Activated T-helper 1 cell treated with anti-CD3 and anti-CD28 coated beads, Interleukin-12 subunit alpha, Interleukin-12 subunit beta, Interleukin-2, Interleukin-4 antibody, amounts not matched to agents 30 ng/mL and 10 ng/mL and 1 ng/mL, durations not matched to agents 14 hours and 24 hours and 36 hours (primary cell): ENCODE data around the gene NRG2. TPM values are rescaled to one million over a fixed set of nuclear protein-coding genes. Genes with fewer than 3 reads are reported as not detected.

Experiments used
- DNase-seq: peaks from one replicate; pipeline ENCODE4 v3.0.0; 2021; ENCODE audit warnings: low spot score
- H3K27ac Mint-ChIP-seq: one replicate; pipeline ENCODE4 v1.8.0; 2021; ENCODE audit warnings: mild to moderate bottlenecking, mixed read lengths
- H3K27me3 Mint-ChIP-seq: one replicate; pipeline ENCODE4 v1.8.0; 2022; ENCODE audit warnings: mild to moderate bottlenecking, moderate library complexity, mixed read lengths; ENCODE audit not compliant: insufficient read depth
- H3K36me3 Mint-ChIP-seq: one replicate; pipeline ENCODE4 v1.8.0; 2021; ENCODE audit warnings: low read depth, mixed read lengths
- H3K4me1 Mint-ChIP-seq: one replicate; pipeline ENCODE4 v1.8.0; 2021; ENCODE audit warnings: low read depth, mixed read lengths
- H3K4me3 Mint-ChIP-seq: one replicate; pipeline ENCODE4 v1.8.0; 2021; ENCODE audit warnings: mild to moderate bottlenecking, moderate library complexity, mixed read lengths
- H3K9me3 Mint-ChIP-seq: one replicate; pipeline ENCODE4 v1.8.0; 2021; ENCODE audit warnings: mixed read lengths
- intact Hi-C: fragments of 100-400 bp; cut with micrococcal nuclease; formaldehyde crosslinking; loops from one replicate; pipeline ENCODE4 v1.15.1; 2024
- total RNA-seq: library from RNA; stranded (reverse); gene quantifications from 2 replicates; pipeline ENCODE4 v1.2.3, GENCODE V29; 2022

The NRG2 gene
- total RNA-seq, 1 donor from 2014 or later, result 0.08 TPM

GRCh38 chr5:139828207-139828895 is 214.7 kb downstream of the NRG2 start:
- H3K36me3 Mint-ChIP-seq, result no peaks in the 10 kb centered on the region
- intact Hi-C loops, result no loop called here
- DNase-seq, result no peak
- no peaks in the 10 kb centered on the region for H3K4me1 Mint-ChIP-seq
- H3K27ac Mint-ChIP-seq, result no peak overlapping the region
- peaks cover 14% of the 10 kb centered on the region for H3K27me3 Mint-ChIP-seq
- H3K9me3 Mint-ChIP-seq, result no peaks in the 10 kb centered on the region
- no peak overlapping the region for H3K4me3 Mint-ChIP-seq

DNA sequence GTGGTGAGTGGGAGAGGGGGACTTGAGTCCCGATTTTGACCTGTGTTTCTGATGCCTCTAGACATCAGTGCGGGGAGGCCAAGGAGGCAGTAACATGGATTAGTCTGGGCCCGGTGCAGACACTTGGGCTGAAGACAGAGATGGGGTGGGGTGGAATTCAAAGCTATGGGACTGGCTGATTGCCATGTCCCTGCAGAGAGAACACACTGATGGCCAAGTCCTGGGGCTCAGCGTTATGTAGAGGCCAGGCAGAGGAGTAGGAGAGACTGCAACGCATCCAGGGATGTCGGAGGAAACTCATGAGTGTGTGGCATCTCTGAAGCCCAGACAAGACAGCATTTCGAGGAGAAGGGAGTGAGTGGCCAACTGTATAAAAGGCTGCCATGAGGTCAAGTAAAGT is 217.4 kb downstream of the NRG2 start:
- Mint-ChIP-seq H3K4me3 (no peak overlapping the region), H3K9me3 (no peaks in the 10 kb centered on the region), H3K36me3 (no peaks in the 10 kb centered on the region), H3K4me1 (no peaks in the 10 kb centered on the region), H3K27ac (no peak overlapping the region), H3K27me3 (peaks cover 6% of the 10 kb centered on the region)
- intact Hi-C loops, result no loop called here
- DNase-seq, result no peak

- H3K27me3 Mint-ChIP-seq, result peaks cover 6% of the 10 kb centered on the region
- no peaks in the 10 kb centered on the region for H3K36me3 Mint-ChIP-seq
- H3K4me3 Mint-ChIP-seq, result no peak overlapping the region
- no peaks in the 10 kb centered on the region for H3K4me1 Mint-ChIP-seq
- no peak overlapping the region for H3K27ac Mint-ChIP-seq
- peaks cover 2% of the 10 kb centered on the region for H3K9me3 Mint-ChIP-seq
- intact Hi-C loops, result no loop called here
- no peak for DNase-seq
Measured at GRCh38 chr5:139823757-139824355, 219.2 kb downstream of the NRG2 start.

DNA sequence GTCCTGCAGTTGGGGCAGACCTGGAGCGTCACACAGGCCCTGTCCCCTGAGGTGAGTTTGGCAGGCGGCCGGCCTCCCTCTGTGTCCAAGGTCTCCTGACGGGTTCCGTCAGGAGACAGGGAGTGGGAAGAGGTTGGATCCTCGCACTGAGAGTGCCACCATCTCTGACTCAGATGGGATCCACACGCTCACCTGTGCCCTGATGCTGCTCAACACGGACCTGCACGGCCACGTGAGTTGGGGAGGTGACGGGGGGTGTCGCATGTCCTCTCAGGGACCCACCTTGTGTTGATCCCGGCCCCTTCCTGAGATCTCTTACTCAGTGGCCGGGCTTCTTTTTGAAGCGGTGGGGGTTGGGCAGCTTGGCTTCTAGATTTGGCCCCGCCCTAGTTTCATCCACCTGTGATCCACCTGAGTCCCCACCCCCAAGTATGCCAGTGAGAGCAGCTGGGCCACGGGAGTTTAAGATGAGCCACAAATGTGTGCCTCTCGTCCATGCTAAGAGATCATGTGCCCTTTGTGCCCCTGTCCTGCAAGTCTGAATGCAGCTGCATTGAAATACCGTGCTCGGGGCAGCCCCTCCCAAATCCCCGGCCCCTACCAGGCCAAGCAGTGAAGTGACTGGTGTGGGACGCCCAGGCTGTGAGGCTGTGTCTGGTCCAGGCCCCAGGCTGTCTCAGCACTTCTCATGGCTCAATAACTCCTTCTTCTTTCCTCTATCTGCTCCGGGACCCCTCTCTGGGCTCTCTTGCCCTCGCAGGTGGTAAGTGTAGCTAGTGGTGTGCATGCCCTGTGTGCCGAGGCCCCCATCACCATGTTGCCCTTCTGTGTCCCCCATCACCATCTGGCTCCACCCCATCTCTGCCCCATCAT is 220.3 kb downstream of the NRG2 start:
- intact Hi-C loops, result no loop called here
- peaks cover 9% of the 10 kb centered on the region for H3K27me3 Mint-ChIP-seq
- no peak overlapping the region for H3K4me3 Mint-ChIP-seq
- no peak for DNase-seq
- no peak overlapping the region for H3K27ac Mint-ChIP-seq
- H3K4me1 Mint-ChIP-seq, result no peaks in the 10 kb centered on the region
- H3K9me3 Mint-ChIP-seq, result peaks cover 5% of the 10 kb centered on the region
- H3K36me3 Mint-ChIP-seq, result no peaks in the 10 kb centered on the region

DNA sequence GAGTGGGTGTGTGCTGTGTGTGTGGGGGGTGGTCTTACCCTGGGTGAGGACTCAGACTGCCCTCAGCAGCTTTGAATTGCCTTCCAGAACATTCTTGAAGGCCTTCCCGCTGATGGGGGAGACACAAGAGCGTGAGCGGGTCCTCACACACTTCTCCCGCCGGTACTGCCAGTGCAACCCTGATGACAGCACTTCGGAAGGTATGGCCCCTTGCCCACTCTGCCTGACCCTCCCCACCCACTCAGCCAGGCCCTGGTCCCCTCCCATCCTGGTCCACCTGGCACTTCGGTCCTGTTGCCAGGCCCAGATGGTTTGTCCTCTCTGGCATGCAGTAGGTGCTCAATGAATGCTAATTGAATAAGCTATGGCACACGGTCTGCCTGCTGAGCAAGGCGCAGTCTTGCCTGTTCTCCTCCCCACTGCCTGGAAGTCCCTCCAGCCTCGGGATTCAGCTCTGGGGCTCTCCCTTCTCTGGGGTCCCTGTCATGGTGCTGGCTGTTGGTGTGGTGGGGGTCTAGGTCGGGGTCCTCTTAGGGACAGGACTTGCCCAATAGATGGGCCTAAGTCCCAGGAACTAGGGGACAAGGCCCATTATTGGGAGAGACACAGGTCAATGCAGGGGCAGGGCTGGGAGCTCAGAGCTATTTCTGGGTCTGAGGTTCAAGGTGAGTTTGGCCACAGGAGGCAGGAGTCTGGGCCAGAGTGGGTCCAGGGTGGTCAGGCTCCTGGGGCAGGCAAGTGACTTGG is 221.1 kb downstream of the NRG2 start:
- no peak for DNase-seq
- Mint-ChIP-seq H3K4me3 (no peak overlapping the region), H3K27ac (no peak overlapping the region), H3K36me3 (no peaks in the 10 kb centered on the region), H3K9me3 (peaks cover 5% of the 10 kb centered on the region), H3K27me3 (peaks cover 11% of the 10 kb centered on the region), H3K4me1 (no peaks in the 10 kb centered on the region)
- intact Hi-C loops, result no loop called here

- no peak overlapping the region for H3K27ac Mint-ChIP-seq
- DNase-seq, result no peak
- peaks cover 5% of the 10 kb centered on the region for H3K9me3 Mint-ChIP-seq
- intact Hi-C loops, result no loop called here
- H3K27me3 Mint-ChIP-seq, result peaks cover 10% of the 10 kb centered on the region
- H3K4me1 Mint-ChIP-seq, result no peaks in the 10 kb centered on the region
- no peak overlapping the region for H3K4me3 Mint-ChIP-seq
- H3K36me3 Mint-ChIP-seq, result no peaks in the 10 kb centered on the region
Measured at GRCh38 chr5:139820606-139821005, 222.5 kb downstream of the NRG2 start.

GRCh38 chr5:139820130-139820529 is 223.0 kb downstream of the NRG2 start:
- Mint-ChIP-seq H3K36me3 (no peaks in the 10 kb centered on the region), H3K4me1 (no peaks in the 10 kb centered on the region), H3K4me3 (no peak overlapping the region), H3K9me3 (peaks cover 5% of the 10 kb centered on the region), H3K27ac (no peak overlapping the region), H3K27me3 (peaks cover 10% of the 10 kb centered on the region)
- no peak for DNase-seq
- intact Hi-C loops, result no loop called here

DNA sequence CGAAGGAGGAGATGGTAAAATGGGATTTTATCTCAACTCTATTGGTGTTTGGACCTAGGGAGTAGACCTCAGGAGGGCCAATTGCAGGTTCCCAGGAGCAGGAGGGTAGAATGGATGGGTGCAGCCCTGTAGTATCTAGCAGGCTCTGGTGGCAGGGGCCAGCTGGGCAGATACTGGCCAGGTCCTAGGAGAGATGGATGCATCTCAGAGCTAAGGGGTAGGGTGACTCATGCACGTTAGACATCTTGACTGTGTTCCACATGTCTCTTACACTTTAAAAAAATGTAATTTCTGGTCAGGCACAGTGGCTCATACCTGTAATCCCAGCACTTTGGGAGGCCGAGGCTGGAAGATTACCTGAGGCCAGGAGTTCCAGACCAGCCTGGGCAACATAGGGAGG is 225.1 kb downstream of the NRG2 start:
- H3K4me3 Mint-ChIP-seq, result no peak overlapping the region

DNA sequence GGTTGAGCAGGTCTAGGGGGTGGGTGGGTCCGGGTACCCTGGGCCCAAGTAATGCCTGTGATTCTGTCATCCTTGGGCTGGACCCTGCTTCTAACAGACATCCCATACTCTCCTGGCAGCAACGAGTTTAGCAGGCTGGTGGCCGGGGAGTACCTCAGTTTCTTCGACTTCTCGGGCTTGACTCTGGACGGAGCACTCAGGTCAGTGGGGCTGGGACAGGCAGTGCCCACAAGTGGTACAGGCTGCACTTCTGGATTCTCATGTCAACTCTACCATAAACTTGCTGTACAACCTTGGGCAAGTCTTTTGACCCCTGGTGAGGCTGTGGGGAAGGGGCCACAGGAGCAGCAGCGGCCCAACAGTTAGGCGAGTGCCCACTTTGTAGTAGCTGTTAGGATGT is 225.7 kb downstream of the NRG2 start:
- no peak overlapping the region for H3K27ac Mint-ChIP-seq
- peaks cover 10% of the 10 kb centered on the region for H3K27me3 Mint-ChIP-seq
- no peak for DNase-seq
- peaks cover 5% of the 10 kb centered on the region for H3K9me3 Mint-ChIP-seq
- H3K36me3 Mint-ChIP-seq, result no peaks in the 10 kb centered on the region
- intact Hi-C loops, result no loop called here
- H3K4me1 Mint-ChIP-seq, result no peaks in the 10 kb centered on the region
- no peak overlapping the region for H3K4me3 Mint-ChIP-seq

More for the DNA sequence above, 225.1 kb downstream of the NRG2 start:
- no peak for DNase-seq
- Mint-ChIP-seq H3K27ac (no peak overlapping the region), H3K27me3 (peaks cover 10% of the 10 kb centered on the region), H3K36me3 (no peaks in the 10 kb centered on the region), H3K4me1 (no peaks in the 10 kb centered on the region), H3K9me3 (peaks cover 5% of the 10 kb centered on the region)
- intact Hi-C loops, result no loop called here

GRCh38 chr5:139816566-139816965 is 226.5 kb downstream of the NRG2 start:
- H3K27ac Mint-ChIP-seq, result no peak overlapping the region
- H3K9me3 Mint-ChIP-seq, result peaks cover 5% of the 10 kb centered on the region
- intact Hi-C loops, result no loop called here
- DNase-seq, result no peak
- H3K4me3 Mint-ChIP-seq, result no peak overlapping the region
- peaks cover 10% of the 10 kb centered on the region for H3K27me3 Mint-ChIP-seq
- no peaks in the 10 kb centered on the region for H3K36me3 Mint-ChIP-seq
- no peaks in the 10 kb centered on the region for H3K4me1 Mint-ChIP-seq

- Mint-ChIP-seq H3K36me3 (no peaks in the 10 kb centered on the region), H3K9me3 (peaks cover 5% of the 10 kb centered on the region), H3K27ac (no peak overlapping the region), H3K27me3 (peaks cover 10% of the 10 kb centered on the region), H3K4me1 (no peaks in the 10 kb centered on the region), H3K4me3 (no peak overlapping the region)
- intact Hi-C loops, result no loop called here
- no peak for DNase-seq
Measured at GRCh38 chr5:139814704-139815280, 228.3 kb downstream of the NRG2 start.

GRCh38 chr5:139814191-139814601 is 228.9 kb downstream of the NRG2 start:
- Mint-ChIP-seq H3K4me3 (no peak overlapping the region), H3K36me3 (no peaks in the 10 kb centered on the region), H3K27ac (no peak overlapping the region), H3K4me1 (no peaks in the 10 kb centered on the region), H3K9me3 (peaks cover 5% of the 10 kb centered on the region), H3K27me3 (peaks cover 7% of the 10 kb centered on the region)
- no peak for DNase-seq
- intact Hi-C loops, result no loop called here
